Vagina (tissue), 2 donors: ENCODE measurements around the gene WWOX.

Experiments
- CTCF ChIP-seq, 3 experiments: fragments of 450-650 bp in 2 of 3; fragments of 200-600 bp in 1 of 3; sonication (generic) in 1 of 3; IDR thresholded peaks; one replicate each; pipeline ENCODE4 v1.5.1; 2017 to 2019; ENCODE audit warnings: antibody characterized with exemption in 3 of 3, mild to moderate bottlenecking in 2 of 3, moderate library complexity in 2 of 3
- POLR2A ChIP-seq, 2 donors: fragments of 450-650 bp; IDR thresholded peaks; one replicate each; pipeline ENCODE4 v1.6.1; 2017; ENCODE audit warnings: antibody characterized with exemption in 2 of 2, mild to moderate bottlenecking in 2 of 2, moderate library complexity in 2 of 2
- POLR2AphosphoS5 ChIP-seq, 2 donors: sonication (generic); formaldehyde crosslinking; IDR thresholded peaks; one replicate each; pipeline ENCODE4 v1.9.0; 2017; ENCODE audit warnings: antibody characterized with exemption in 2 of 2, mild to moderate bottlenecking in 2 of 2, low read depth in 1 of 2; ENCODE audit not compliant: insufficient read depth in 1 of 2

- TF ChIP-seq CTCF (IDR thresholded peaks at IDR 0.05) (no peak), POLR2A (IDR thresholded peaks at IDR 0.05) (no peak), POLR2AphosphoS5 (IDR thresholded peaks at IDR 0.05; ENCODE audit: insufficient read depth in 1 of 2, low read depth in 1 of 2) (no peak)
Measured at GRCh38 chr16:78212674-78213073, 113.2 kb downstream of the WWOX start.
